Thoracic aorta (tissue), 2 donors: ENCODE measurements around the gene POLR2M. TPM values are rescaled to one million over a fixed set of nuclear protein-coding genes. Genes with fewer than 3 reads are reported as not detected.

Source experiments
- ATAC-seq: fragments of 150-250 bp; one replicate; pipeline ENCODE4 v1.8.0; 2017; ENCODE audit warnings: low read depth; ENCODE audit not compliant: insufficient number of reproducible peaks, low FRiP score
- DNase-seq: peaks from one replicate; pipeline ENCODE4 v3.0.0-alpha.2; 2020; ENCODE audit warnings: low spot score
- H3K27ac ChIP-seq, 2 donors: fragments of 200-600 bp; sonication (generic); 1 replicate in 1 of 2; 2 replicates in 1 of 2; pipeline ENCODE4 v1.5.1; 2016; ENCODE audit warnings: mild to moderate bottlenecking in 2 of 2, moderate library complexity in 2 of 2
- H3K27me3 ChIP-seq: fragments of 200-600 bp; sonication (generic); replicated peaks from 2 replicates; pipeline ENCODE4 v1.6.0; 2016; ENCODE audit warnings: mild to moderate bottlenecking; ENCODE audit not compliant: insufficient read depth
- H3K36me3 ChIP-seq: fragments of 200-600 bp; sonication (generic); one replicate; pipeline ENCODE4 v1.5.1; 2016
- H3K4me1 ChIP-seq, 2 donors: fragments of 200-600 bp; sonication (generic); 1 replicate in 1 of 2; 2 replicates in 1 of 2; pipeline versions ENCODE4 v1.5.1 to v1.6.0; 2016; ENCODE audit warnings: low read depth in 2 of 2, mild to moderate bottlenecking in 1 of 2; ENCODE audit not compliant: control insufficient read depth in 1 of 2
- H3K4me3 ChIP-seq: fragments of 200-600 bp; sonication (generic); 2 replicates; pipeline ENCODE4 v1.5.1; 2016; ENCODE audit warnings: mild to moderate bottlenecking
- H3K9me3 ChIP-seq: fragments of 200-600 bp; sonication (generic); 2 replicates; pipeline ENCODE4 v1.5.1; 2016
- total RNA-seq, 2 donors: library from RNA; depleted of rRNA; stranded (reverse); fragments of >200 nt; gene quantifications; one replicate each; pipeline versions ENCODE4 v1.1.0 to v1.2.3, GENCODE V29; 2016
- TF ChIP-seq, protein P1 (sequence below): fragments of 200-600 bp; sonication (generic); IDR thresholded peaks from one replicate; pipeline ENCODE4 v1.5.1; 2019; ENCODE audit warnings: antibody characterized with exemption

The POLR2M gene
- total RNA-seq, 2 donors from 2014 or later: 90.2 to 199 TPM

DNA sequence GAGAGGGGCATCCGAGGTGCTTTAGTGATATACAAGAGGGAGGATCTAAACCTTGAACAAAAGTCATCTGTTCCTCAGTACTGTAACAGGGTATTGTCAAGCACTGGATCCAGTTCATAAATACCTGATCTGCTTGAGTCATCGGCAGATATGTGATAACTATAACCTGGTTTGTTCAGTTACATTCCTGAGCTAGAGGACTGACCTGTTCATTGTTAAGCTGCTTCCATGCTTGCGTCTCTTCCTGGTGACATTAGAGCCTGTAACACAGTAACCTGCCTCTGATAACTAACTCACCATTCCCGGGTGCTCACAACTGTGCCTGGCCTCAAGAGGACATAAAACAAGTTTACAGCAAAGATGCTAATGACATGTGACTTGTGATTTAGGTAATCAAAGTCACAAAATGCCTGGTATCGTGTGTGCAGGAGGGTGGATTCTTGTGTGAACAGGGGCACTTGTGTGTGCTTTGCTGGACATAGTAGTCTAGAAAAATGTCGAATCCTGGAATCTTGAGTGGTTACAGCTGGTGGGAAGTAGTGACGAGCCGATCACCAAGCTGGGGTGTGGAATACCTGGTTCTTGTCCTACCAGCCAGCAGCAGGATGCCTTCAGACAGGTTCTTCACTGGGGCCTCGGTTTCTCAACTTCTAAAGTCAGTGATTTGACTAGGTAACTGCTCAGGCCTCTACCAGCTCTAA, 30.9 kb upstream of the POLR2M start:
- ATAC-seq (no peak), DNase-seq (no peak)
- no peak overlapping the region for H3K27ac ChIP-seq

DNA sequence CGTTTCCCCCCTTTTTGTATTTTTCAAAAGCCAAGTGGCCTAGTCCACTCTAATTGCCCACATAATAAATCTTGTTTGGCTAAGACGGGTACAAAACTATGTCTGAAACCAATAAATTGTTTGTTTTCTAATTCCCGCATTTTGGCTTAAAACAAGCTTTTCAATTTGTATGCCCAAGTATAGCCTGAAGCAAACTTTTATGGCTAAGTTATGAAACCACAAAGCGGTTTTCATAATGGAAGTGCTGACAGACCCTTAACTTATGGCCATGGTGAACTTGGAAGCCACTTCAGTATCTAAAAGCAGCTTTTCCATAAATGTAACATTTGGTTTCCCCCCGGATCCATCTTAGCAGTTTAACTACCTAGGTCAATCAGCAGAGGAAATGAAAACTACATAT, 29.9 kb upstream of the POLR2M start:
- TF ChIP-seq, protein P1, sequence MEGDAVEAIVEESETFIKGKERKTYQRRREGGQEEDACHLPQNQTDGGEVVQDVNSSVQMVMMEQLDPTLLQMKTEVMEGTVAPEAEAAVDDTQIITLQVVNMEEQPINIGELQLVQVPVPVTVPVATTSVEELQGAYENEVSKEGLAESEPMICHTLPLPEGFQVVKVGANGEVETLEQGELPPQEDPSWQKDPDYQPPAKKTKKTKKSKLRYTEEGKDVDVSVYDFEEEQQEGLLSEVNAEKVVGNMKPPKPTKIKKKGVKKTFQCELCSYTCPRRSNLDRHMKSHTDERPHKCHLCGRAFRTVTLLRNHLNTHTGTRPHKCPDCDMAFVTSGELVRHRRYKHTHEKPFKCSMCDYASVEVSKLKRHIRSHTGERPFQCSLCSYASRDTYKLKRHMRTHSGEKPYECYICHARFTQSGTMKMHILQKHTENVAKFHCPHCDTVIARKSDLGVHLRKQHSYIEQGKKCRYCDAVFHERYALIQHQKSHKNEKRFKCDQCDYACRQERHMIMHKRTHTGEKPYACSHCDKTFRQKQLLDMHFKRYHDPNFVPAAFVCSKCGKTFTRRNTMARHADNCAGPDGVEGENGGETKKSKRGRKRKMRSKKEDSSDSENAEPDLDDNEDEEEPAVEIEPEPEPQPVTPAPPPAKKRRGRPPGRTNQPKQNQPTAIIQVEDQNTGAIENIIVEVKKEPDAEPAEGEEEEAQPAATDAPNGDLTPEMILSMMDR: no peak
- peaks cover 3 to 17% of the 10 kb centered on the region in 2 donors for H3K4me1 ChIP-seq
- H3K27me3 ChIP-seq: no peaks in the 10 kb centered on the region
- DNase-seq (no peak), ATAC-seq (no peak)
- H3K4me3 ChIP-seq: no peak overlapping the region
- H3K36me3 ChIP-seq: no peaks in the 10 kb centered on the region
- H3K9me3 ChIP-seq: no peaks in the 10 kb centered on the region
- no peak overlapping the region for H3K27ac ChIP-seq

More for the DNA sequence above, 30.9 kb upstream of the POLR2M start:
- Histone ChIP-seq H3K9me3 (no peaks in the 10 kb centered on the region), H3K4me1 (peaks cover 0 to 10% of the 10 kb centered on the region in 2 donors), H3K27me3 (no peaks in the 10 kb centered on the region), H3K4me3 (no peak overlapping the region), H3K36me3 (no peaks in the 10 kb centered on the region)
- TF ChIP-seq, protein P1: no peak

DNA sequence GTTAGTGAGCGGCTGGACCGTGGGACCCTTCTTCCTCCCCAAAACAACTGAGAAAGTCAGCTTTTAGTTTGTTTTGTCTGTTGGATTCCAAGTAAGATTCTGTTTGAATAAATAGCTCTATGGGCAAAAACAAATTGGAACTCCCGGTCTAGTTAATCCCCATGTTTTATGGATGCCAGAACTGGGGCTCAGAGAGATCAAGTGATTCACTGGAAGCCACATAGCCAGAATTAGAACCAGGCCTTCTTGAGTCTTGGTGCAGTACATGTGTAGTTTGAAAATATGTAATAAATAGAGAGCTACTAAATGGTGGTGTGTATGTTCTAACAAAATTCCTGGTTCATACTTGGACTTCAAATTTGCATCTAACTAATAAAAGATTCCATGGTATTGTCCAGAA, 29.3 kb upstream of the POLR2M start:
- Histone ChIP-seq H3K27me3 (no peaks in the 10 kb centered on the region), H3K27ac (no peak overlapping the region), H3K4me1 (peaks cover 3 to 17% of the 10 kb centered on the region in 2 donors), H3K9me3 (no peaks in the 10 kb centered on the region), H3K36me3 (no peaks in the 10 kb centered on the region), H3K4me3 (no peak overlapping the region)
- DNase-seq (no peak), ATAC-seq (no peak)
- TF ChIP-seq, protein P1: no peak

DNA sequence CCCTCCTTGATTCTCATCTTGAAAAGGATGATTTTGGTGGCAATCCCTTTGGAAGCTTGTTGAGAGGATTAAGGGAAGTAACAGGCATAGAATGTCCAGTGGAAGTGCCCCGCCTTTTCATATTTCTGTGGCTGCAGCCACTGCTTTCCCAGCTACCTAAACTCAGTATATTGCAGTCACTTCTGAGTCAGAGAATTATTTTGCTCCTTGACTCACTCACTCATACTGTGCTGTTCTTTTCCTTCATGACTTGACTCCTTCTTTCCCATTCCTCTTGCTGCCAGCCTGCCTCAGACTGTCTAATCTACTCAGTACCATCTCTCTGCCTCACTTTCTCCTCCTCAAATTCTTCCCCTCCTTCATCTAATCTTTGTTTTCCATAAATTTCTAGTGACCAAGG, 26.5 kb upstream of the POLR2M start:
- H3K27ac ChIP-seq: peak overlapping the region; percentile 63 to 86
- TF ChIP-seq, protein P1: no peak
- H3K4me3 ChIP-seq: peak overlapping the region; percentile 60
- no peak for DNase-seq
- H3K9me3 ChIP-seq: no peaks in the 10 kb centered on the region
- peak; percentile 94 for ATAC-seq
- H3K27me3 ChIP-seq: no peaks in the 10 kb centered on the region
- no peaks in the 10 kb centered on the region for H3K36me3 ChIP-seq
- peaks cover 3 to 17% of the 10 kb centered on the region in 2 donors for H3K4me1 ChIP-seq

DNA sequence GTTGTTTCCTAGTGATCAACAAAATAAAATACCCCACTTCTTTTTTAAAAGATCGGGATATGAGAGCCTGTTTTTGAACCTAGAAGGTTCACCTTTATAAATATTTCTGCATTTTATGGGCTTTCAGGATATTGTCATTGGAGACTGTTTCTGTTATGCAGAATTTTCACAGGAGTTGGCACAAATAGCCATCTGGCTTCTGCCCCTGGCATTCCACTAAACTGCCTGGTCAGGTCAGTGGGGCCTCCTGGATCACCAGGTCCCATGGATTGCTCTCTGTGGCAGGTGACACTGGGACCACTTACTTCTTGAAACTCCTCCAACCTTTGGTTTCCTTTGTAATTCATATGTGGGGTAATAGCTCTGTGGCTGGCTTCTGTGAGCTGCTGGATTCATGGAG, 25.5 kb upstream of the POLR2M start:
- Histone ChIP-seq H3K9me3 (no peaks in the 10 kb centered on the region), H3K27me3 (no peaks in the 10 kb centered on the region), H3K36me3 (no peaks in the 10 kb centered on the region), H3K27ac (peak overlapping the region in 1 of 2 donors; percentile 86), H3K4me1 (peaks cover 3 to 26% of the 10 kb centered on the region in 2 donors), H3K4me3 (peak overlapping the region; percentile 60)
- DNase-seq (no peak), ATAC-seq (no peak)
- TF ChIP-seq, protein P1: no peak
